Measurements from ENCODE around the gene PAF1. TPM values are rescaled to one million over a fixed set of nuclear protein-coding genes. Genes with fewer than 3 reads are reported as not detected.

PAF1 gene
- total RNA-seq, 1 experiment from 2014 or later = 59.0 TPM

- ChIA-PET CTCF (interaction anchor here (0.7 kb wide), 1 partner anchor 122 kb away, joined by 6 read pairs; no protein-coding TSS in a partner anchor), POLR2A (interaction anchor here (1.5 kb wide), 1 partner anchor 11 kb away, joined by 11 read pairs; the partner anchor contains the start of gene RPS16)
- Mint-ChIP-seq H3K4me3 (ENCODE audit: unreplicated experiment) (no peak overlapping the region), H3K27ac (ENCODE audit: unreplicated experiment) (no peak overlapping the region), H3K27me3 (ENCODE audit: insufficient read depth, unreplicated experiment) (no peaks in the 10 kb centered on the region), H3K9me3 (ENCODE audit: unreplicated experiment) (no peaks in the 10 kb centered on the region), H3K4me1 (ENCODE audit: low read depth, unreplicated experiment) (no peaks in the 10 kb centered on the region), H3K36me3 (ENCODE audit: insufficient read depth, unreplicated experiment) (peaks cover 58% of the 10 kb centered on the region)
- intact Hi-C loops (cut with micrococcal nuclease; ENCODE audit: unreplicated experiment) = no loop called here
- no peak for DNase-seq
- no TSS peak for BruUV-seq (replicated peaks)
- H3K4me1 ChIP-seq = peaks cover 22% of the 10 kb centered on the region
- peaks cover 5% of the 10 kb centered on the region for H3K36me3 ChIP-seq (ENCODE audit: control insufficient read depth, insufficient read depth, low read length)
- TF ChIP-seq, protein P1, sequence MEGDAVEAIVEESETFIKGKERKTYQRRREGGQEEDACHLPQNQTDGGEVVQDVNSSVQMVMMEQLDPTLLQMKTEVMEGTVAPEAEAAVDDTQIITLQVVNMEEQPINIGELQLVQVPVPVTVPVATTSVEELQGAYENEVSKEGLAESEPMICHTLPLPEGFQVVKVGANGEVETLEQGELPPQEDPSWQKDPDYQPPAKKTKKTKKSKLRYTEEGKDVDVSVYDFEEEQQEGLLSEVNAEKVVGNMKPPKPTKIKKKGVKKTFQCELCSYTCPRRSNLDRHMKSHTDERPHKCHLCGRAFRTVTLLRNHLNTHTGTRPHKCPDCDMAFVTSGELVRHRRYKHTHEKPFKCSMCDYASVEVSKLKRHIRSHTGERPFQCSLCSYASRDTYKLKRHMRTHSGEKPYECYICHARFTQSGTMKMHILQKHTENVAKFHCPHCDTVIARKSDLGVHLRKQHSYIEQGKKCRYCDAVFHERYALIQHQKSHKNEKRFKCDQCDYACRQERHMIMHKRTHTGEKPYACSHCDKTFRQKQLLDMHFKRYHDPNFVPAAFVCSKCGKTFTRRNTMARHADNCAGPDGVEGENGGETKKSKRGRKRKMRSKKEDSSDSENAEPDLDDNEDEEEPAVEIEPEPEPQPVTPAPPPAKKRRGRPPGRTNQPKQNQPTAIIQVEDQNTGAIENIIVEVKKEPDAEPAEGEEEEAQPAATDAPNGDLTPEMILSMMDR (IDR thresholded peaks at IDR 0.05; ENCODE audit: insufficient read depth in 1 of 2, low read depth in 1 of 2, low read length in 1 of 2, severe bottlenecking in 1 of 2, unreplicated experiment in 1 of 2) = no peak
- H3K4me3 ChIP-seq (ENCODE audit: low read depth, low read length) = no peak overlapping the region
- H3K27me3 ChIP-seq (replicated peaks; ENCODE audit: control insufficient read depth, insufficient read depth, low read length) = no peaks in the 10 kb centered on the region
- H3K9me3 ChIP-seq = no peaks in the 10 kb centered on the region
Observed at GRCh38 chr19:39424934-39425333, 34.0 kb upstream of the PAF1 start.

DNA sequence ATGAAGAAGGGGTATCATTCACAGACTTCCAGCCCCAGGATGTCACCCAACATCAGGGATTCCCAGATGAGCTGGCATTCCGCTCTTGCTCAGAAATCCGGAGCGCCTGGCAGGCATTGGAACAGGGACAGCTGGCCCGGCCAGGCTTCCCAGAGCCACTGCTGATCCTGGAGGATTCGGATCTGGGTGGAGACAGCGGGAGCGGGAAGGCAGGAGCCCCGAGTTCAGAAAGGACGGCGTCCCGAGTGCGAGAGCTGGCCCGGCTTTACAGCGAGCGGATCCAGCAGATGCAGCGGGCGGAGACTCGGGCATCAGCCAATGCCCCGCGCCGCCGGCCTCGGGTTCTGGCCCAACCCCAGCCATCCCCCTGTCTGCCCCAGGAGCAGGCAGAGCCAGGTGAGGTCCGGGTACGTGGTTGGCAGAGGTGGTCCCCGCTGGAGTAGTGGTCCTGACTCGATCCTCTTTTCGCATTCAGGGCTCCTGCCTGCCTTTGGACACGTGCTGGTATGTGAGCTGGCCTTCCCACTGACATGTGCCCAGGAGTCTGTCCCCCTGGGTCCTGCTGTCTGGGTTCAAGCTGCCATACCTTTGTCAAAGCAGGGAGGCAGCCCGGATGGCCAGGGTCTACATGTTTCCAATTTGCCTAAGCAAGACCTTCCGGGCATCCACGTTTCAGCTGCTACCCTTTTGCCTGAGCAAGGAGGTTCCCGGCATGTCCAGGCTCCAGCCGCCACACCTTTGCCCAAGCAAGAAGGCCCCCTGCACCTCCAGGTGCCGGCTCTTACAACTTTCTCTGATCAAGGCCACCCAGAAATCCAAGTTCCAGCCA lies 32.6 kb upstream of the PAF1 start:
- ChIA-PET CTCF (no interaction called here), POLR2A (interaction anchor here (0.5 to 3.0 kb wide), 2 partner anchors 12 to 15 kb away, joined by 3 to 9 read pairs; partner anchors contain the start of gene RPS16)
- BruUV-seq (replicated peaks) = no TSS peak
- H3K27me3 ChIP-seq (replicated peaks; ENCODE audit: control insufficient read depth, insufficient read depth, low read length) = no peaks in the 10 kb centered on the region
- no peak for DNase-seq
- intact Hi-C loops (cut with micrococcal nuclease; ENCODE audit: unreplicated experiment) = no loop called here
- no peaks in the 10 kb centered on the region for H3K9me3 Mint-ChIP-seq (ENCODE audit: unreplicated experiment)
- H3K4me3 Mint-ChIP-seq (ENCODE audit: unreplicated experiment) = no peak overlapping the region
- H3K27ac Mint-ChIP-seq (ENCODE audit: unreplicated experiment) = no peak overlapping the region
- TF ChIP-seq, protein P1 (IDR thresholded peaks at IDR 0.05; ENCODE audit: insufficient read depth in 1 of 2, low read depth in 1 of 2, low read length in 1 of 2, severe bottlenecking in 1 of 2, unreplicated experiment in 1 of 2) = no peak
- H3K36me3 ChIP-seq (ENCODE audit: control insufficient read depth, insufficient read depth, low read length) = peaks cover 7% of the 10 kb centered on the region
- no peaks in the 10 kb centered on the region for H3K27me3 Mint-ChIP-seq (ENCODE audit: insufficient read depth, unreplicated experiment)
- H3K4me1 ChIP-seq = peaks cover 13% of the 10 kb centered on the region
- H3K9me3 ChIP-seq = no peaks in the 10 kb centered on the region
- H3K4me1 Mint-ChIP-seq (ENCODE audit: low read depth, unreplicated experiment) = no peaks in the 10 kb centered on the region
- peaks cover 58% of the 10 kb centered on the region for H3K36me3 Mint-ChIP-seq (ENCODE audit: insufficient read depth, unreplicated experiment)
- no peak overlapping the region for H3K4me3 ChIP-seq (ENCODE audit: low read depth, low read length)

GRCh38 chr19:39422020-39422419 lies 31.1 kb upstream of the PAF1 start:
- no peak for DNase-seq
- Mint-ChIP-seq H3K9me3 (ENCODE audit: unreplicated experiment) (no peaks in the 10 kb centered on the region), H3K36me3 (ENCODE audit: insufficient read depth, unreplicated experiment) (peaks cover 53% of the 10 kb centered on the region), H3K27ac (ENCODE audit: unreplicated experiment) (no peak overlapping the region), H3K27me3 (ENCODE audit: insufficient read depth, unreplicated experiment) (no peaks in the 10 kb centered on the region), H3K4me1 (ENCODE audit: low read depth, unreplicated experiment) (no peaks in the 10 kb centered on the region), H3K4me3 (ENCODE audit: unreplicated experiment) (no peak overlapping the region)
- Histone ChIP-seq H3K4me1 (no peaks in the 10 kb centered on the region), H3K36me3 (ENCODE audit: control insufficient read depth, insufficient read depth, low read length) (peaks cover 7% of the 10 kb centered on the region), H3K4me3 (ENCODE audit: low read depth, low read length) (no peak overlapping the region), H3K9me3 (no peaks in the 10 kb centered on the region), H3K27me3 (replicated peaks; ENCODE audit: control insufficient read depth, insufficient read depth, low read length) (no peaks in the 10 kb centered on the region)
- TF ChIP-seq, protein P1 (IDR thresholded peaks at IDR 0.05; ENCODE audit: insufficient read depth in 1 of 2, low read depth in 1 of 2, low read length in 1 of 2, severe bottlenecking in 1 of 2, unreplicated experiment in 1 of 2) = no peak
- no TSS peak for BruUV-seq (replicated peaks)
- ChIA-PET CTCF (no interaction called here), POLR2A (interaction anchor here (3.0 kb wide), 1 partner anchor 14 kb away, joined by 9 read pairs; the partner anchor contains the start of gene RPS16)
- intact Hi-C loops (cut with micrococcal nuclease; ENCODE audit: unreplicated experiment) = no loop called here
